HG02970 (cell line): Measurements from ENCODE around the gene NEU4.
"Not testable (repeated sequence)": the region's sequence is repeated elsewhere in the genome, so short reads cannot be mapped to it uniquely, and the experiment has no call there.

Experiments used
- ATAC-seq: cut with Tn5 transposase; IDR thresholded peaks from one replicate; pipeline ENCODE4 v1.9.1; 2021; ENCODE audit warnings: mild to moderate bottlenecking, moderate library complexity, moderate number of reproducible peaks; ENCODE audit not compliant: unreplicated experiment, low FRiP score

The NEU4 gene

DNA sequence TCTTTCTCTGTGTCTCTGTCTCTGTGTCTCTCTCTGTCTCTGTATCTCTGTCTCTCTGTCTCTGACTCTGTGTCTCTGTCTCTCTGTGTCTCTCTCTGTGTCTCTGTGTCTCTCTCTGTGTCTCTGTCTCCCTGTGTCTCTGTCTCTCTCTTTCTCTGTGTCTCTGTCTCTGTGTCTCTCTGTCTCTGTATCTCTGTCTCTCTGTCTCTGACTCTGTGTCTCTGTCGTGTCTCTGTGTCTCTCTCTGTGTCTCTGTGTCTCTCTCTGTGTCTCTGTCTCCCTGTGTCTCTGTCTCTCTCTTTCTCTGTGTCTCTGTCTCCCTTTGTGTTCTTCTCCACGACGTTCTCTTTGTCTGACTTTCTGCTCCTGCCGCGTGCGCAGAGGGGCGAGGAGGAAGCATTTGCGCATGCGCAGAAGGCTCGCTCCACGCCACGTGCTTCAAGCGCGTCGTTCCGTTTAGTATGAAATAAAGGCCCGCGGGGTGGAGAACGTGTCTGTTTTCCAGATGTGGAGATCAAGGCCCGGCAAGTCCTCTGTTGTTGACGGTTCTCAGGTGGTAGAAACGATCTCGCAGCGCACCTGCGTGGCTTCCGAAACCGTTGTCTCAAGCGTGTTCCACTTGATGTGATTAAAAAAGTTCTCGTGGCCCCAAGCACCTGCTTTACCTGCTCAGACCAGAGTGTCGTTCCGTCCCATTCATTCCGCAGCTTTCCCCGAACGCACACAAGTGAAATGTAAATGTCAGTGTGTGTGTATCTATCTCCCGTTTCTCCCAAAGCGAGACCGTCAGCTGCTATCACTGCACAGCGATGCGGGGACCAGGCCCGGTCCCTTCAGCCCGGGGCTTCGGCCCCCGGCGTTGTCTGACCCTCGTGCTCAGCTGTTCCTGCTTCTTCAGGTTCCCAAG, 14.8 kb downstream of the NEU4 start:
- not testable (repeated sequence) for ATAC-seq

GRCh38 chr2:241827394-241827793, 18.4 kb downstream of the NEU4 start:
- no peak for ATAC-seq

DNA sequence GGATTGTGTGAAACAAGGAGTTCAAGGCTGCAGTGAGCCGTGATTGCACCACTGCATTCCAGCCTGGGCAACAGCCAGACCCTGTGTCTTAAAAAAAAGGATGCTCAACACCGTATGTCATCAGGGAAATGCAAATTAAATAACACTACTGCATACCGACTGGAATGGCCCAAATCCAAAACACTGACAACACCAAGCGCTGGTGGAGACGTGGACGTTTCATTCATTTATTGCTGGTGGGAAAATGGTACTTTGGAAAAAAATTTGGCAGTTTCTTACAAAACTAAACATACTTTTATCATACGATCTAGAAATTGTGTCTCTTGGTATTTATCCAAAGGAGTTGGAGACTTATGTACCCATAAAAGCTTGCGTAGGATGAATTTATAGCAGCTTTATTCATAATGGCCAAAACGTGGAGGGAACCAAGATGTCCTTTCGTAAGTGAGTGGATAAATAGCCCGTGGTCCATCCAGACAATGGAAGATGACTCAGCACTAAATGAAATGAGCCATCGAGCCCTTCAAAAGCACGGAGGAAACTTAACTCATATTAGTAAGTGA, 24.2 kb downstream of the NEU4 start:
- ATAC-seq = no peak

GRCh38 chr2:241833756-241834526, 24.9 kb downstream of the NEU4 start:
- not testable (repeated sequence) for ATAC-seq

DNA sequence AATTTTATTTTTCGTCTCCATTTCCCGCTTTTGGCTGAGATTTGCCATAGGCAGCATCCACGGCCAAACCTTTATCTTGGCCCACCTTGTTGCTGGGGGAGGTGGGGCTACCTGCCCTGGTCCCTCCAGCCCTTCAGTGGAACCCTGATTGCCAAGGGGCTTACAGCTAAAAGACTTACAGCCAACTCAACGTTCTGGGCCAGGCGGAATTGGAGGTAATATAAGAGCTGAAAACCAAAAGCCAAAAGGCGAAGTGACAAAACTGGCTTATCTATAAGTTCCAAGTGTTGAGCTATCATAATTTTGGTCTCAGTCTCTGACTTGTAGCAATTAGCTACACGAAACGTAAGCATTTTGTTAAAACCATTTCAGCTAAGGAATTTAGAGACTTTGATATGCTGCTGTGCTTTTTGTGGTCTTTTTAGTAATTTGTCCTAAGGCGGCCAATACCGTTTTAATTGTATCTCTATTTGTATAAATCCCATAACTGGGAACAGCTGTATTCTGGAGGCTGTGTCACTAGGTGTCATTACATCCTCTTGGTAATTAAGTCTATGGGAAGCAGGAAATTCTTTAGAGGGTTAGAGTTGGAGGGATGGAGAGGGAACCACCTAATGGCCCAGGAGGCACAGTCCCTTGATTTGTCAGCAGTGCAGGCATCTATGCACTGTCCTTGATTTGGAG, 25.7 kb downstream of the NEU4 start:
- no peak for ATAC-seq

DNA sequence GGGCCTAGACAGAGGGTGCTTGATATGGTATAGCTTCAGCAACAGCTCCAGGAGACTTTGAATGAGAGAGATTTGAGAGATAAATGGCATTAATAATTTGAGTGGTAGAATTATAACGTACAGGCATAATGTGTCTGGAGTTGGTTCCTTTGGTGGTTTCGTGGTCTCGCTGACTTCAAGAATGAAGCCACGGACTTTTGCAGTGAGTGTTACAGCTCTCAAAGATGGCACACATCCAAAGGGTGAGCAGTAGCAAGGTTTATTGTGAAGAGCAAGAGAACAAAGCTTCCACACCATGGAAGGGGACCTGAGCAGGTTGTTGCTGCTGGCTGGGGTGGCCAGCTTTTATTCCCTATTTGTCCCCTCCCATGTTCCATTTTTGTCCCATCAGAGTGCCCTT, 26.6 kb downstream of the NEU4 start:
- ATAC-seq = no peak

- ATAC-seq = no peak
Observed at GRCh38 chr2:241836292-241836691, 27.3 kb downstream of the NEU4 start.

DNA sequence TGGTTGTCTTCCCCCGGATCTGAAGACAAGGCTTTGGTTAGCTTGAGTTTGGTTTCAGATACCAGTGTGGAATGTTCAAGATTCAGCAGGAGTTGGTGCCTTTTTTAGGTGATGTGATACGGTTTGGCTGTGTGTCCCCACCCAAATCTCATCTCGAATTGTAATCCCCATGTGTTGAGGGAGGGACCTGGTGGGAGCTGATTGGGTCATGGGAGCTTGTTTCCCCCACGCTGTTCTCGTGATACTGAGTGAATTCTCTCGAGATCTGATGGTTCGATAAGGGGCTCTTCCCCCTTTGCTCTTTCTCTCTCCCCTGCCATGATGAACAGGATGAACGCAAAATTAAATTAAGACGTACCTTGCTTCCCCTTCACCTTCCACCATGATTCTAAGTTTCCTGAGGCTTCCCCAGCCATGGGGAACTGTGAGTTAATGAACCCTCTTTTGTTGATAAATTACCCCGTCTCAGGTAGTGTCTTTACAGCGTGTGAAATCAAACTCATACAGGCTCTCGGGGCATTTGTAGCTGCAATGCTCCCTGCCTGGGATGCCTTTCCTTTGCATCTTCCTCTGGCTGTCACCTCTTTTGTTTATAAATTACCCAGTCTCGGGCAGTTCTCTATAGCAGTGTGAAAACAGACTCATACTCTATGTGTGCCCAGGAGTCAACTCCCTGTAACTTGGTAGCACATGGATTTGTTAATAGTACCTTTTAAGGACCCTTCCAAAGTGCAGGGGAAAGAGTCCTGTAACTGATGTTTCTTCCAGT, 28.4 kb downstream of the NEU4 start:
- no peak for ATAC-seq

DNA sequence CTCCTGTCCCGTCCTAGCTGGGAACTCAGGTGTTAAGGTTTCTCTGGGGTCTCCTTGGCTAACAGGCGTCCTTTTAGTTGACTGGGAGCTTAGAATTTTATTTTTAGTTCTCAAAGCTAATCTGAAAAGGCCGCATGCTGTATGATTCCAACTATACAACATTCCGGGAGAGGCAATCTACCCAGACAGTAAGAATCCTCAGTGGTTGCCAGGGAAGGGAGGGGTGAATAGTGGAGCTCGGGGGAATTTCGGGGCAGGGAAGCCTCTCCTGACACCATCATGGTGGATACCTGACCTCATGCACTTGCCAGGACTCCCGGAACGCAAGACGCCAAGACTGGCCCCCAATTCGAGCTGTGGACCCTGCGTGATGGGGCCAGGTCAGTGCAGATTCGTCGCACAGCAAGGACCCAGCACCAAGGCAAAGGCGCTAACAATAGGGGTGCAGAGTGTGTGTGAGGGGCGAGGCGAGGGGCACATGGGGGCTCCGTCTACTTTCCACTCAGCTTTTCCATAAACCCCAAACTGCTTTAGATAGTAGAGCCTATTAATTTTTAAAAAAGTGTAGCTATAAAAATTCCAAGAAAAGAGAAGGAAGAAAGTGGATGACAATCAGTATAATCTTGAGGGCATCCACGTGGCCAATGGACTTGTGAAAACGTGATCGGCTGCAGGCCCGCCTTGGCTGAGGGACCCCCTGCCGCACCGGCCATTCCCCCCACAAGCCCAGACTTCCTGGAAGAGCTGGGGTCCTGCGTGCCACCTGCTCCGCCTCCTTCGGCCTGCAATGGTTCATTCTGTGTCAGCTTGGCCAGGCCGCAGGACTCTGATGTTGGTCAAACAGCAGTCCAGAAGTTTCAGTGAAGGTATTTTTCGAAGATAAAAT, 32.4 kb downstream of the NEU4 start:
- no peak for ATAC-seq

- ATAC-seq = no peak
Observed at GRCh38 chr2:241842067-241842415, 33.0 kb downstream of the NEU4 start.

DNA sequence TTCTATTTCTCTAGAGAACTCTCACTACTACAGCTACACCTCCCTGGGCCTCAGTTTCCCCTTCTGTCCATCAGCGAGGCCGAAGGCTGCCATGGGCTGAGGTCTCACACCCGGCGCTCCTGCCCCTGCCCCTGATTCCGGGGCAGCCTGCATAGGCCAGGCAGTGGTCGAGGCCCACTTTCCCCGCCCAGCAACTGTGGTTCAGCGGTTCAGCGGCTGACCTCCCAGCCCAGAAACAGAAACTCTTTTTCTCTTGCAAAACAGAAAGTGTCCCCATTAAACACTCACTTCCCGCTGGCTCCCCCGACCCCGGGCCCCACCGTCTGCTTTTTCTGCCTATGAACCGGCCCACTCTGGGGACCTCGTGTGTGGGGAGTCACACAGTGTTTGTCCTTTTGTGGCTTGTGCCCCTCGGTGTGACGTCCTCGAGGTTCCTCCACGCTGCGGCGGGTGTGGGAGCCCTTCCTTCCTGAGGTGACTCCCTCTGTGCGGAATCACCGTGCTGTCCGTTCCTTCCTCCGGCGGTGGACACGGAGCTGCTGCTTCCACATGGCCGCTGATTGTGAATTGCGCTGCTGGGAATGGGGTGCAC, 33.7 kb downstream of the NEU4 start:
- peak; percentile 43 for ATAC-seq

GRCh38 chr2:241843321-241844065, 34.5 kb downstream of the NEU4 start:
- no peak for ATAC-seq

- ATAC-seq = peak; percentile 65
Observed at GRCh38 chr2:241844066-241844728, 35.2 kb downstream of the NEU4 start.

DNA sequence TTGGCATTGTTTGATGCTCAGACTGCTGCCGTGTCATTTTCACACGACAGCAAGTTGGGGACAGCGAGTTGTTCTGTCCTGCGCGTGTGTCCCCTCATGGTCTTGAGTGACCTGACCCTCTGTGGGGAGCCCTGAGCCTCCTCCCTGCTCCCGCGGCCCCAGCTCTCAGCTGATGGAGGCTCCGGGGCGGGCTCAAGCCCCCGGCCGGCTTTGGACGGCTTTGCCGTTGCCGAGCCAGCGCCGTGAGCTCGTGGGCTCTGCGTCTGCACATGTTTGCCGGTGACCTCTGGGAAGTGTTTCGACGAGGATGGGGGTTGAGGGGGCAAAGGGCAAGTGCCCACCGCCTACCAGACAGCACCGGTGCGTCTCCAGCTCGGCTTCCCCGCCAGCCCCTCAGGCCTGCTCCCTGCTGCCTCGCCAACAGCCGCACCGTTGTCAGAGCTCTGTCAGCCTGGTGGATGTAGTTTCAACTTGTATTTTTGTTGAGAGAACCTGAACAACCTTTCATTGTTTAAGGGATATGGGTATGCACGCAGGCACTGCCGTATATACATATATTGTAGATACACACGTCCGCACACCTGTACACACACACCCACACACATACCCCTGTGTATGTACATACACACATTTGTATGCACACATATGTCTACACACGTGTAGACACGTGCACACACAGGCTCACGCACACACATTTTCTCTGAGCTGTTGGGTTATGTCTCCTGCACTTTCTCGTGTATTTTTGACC, 36.0 kb downstream of the NEU4 start:
- ATAC-seq = no peak

DNA sequence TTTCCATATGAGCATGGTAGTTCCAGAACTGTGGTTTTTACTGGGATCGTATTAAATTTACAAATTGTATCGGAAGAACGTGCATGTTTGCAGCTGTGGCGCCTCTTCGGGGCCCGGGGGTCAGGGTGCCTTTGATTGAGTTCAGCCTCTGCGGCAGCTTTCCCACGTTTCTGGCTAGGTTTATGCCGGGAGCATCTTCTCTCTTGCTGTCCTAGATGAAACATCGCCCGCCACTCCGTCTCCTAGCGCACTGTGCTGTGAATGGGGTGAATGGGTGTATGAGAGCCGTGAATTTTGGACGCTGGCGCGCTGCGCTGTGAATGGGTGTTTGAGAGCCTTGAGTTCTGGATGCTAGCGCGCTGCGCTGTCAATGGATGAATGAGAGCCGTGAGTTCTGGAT, 37.4 kb downstream of the NEU4 start:
- ATAC-seq = no peak

GRCh38 chr2:241848761-241849615, 40.0 kb downstream of the NEU4 start:
- ATAC-seq = no peak
